Measurements from ENCODE around the gene TMEM123. TPM values are rescaled to one million over a fixed set of nuclear protein-coding genes. Genes with fewer than 3 reads are reported as not detected.

The TMEM123 gene
- total and polyA plus RNA-seq, 10 of the 15 experiments (the other 5 are each of a cell fraction or from before 2014, with no cell fraction given), result 35.1 to 667 (median 123) TPM

- Histone ChIP-seq H3K36me3 (ENCODE audit: control insufficient read depth in 2 of 2, insufficient read depth in 2 of 2, low read length in 1 of 2) (no peaks in the 10 kb centered on the region), H3K4me3 (no peak overlapping the region), H3K4me1 (ENCODE audit: control insufficient read depth, insufficient read depth, low read length) (peaks cover 22% of the 10 kb centered on the region), H3K4me2 (ENCODE audit: control insufficient read depth, insufficient read depth) (no peak overlapping the region), H4K20me1 (ENCODE audit: control insufficient read depth, insufficient read depth) (no peaks in the 10 kb centered on the region), H3K9ac (ENCODE audit: control insufficient read depth, insufficient read depth, low read length) (no peak overlapping the region), H2AFZ (ENCODE audit: control insufficient read depth, low read depth, low read length) (no peak overlapping the region), H3K27ac (ENCODE audit: control insufficient read depth, insufficient read depth) (no peak overlapping the region), H3K27me3 (replicated peaks in 1 of 2; ENCODE audit: control insufficient read depth in 2 of 2, insufficient read depth in 2 of 2, low read length in 1 of 2) (no peaks in the 10 kb centered on the region), H3K9me3 (replicated peaks; ENCODE audit: control insufficient read depth, insufficient read depth, low read length) (no peaks in the 10 kb centered on the region), H3K79me2 (ENCODE audit: control insufficient read depth, insufficient read depth, low read length) (no peaks in the 10 kb centered on the region)
- no peak for TF ChIP-seq NRF1 (conservative IDR thresholded peaks at IDR 0.05; ENCODE audit: low read depth, low read length)
- TF ChIP-seq EED (IDR thresholded peaks at IDR 0.05; ENCODE audit: low read depth), result no peak
- no peak for TF ChIP-seq FOXM1 (IDR thresholded peaks at IDR 0.05; ENCODE audit: low read depth, low read length)
- no peak for TF ChIP-seq NR2C2 (IDR thresholded peaks at IDR 0.05; ENCODE audit: borderline replicate concordance, control insufficient read depth, insufficient read length, low read depth)
- TF ChIP-seq ZSCAN29 (IDR thresholded peaks at IDR 0.05), result no peak
- TF ChIP-seq CHD4 (IDR thresholded peaks at IDR 0.05), result no peak
- TF ChIP-seq CBX5 (IDR thresholded peaks at IDR 0.05; ENCODE audit: low read depth), result no peak
- TF ChIP-seq ZZZ3 (IDR thresholded peaks at IDR 0.05; ENCODE audit: control insufficient read depth, insufficient read length, low read depth), result no peak
- FAIRE-seq, result no peak
- SMC1A ChIA-PET (ENCODE audit: uncharacterized antibody, unreplicated experiment), result interaction anchor here (0.7 to 3.8 kb wide), 33 partner anchors 9 to 182 kb away, joined by 3 to 20 read pairs (median 5); no protein-coding TSS in a partner anchor
- POLR2A ChIA-PET, result interaction anchor here (0.5 to 1.6 kb wide), 12 partner anchors 9 to 1497 kb away, joined by 3 to 9 read pairs (median 3); partner anchors contain the start of gene TMEM123
- CTCF ChIA-PET, result interaction anchor here (0.7 to 5.9 kb wide), 20 partner anchors 9 to 208 kb away, joined by 3 to 34 read pairs (median 6); no protein-coding TSS in a partner anchor
- no TSS peak for BruUV-seq (replicated peaks)
- 100% methylated on average over 1 of the region's 1 CpG for WGBS (ENCODE audit: insufficient coverage, insufficient replicate concordance, low lambda C conversion rate, missing lambda C conversion rate)
- intact Hi-C loops (cut with micrococcal nuclease; ENCODE audit: unreplicated experiment), result no loop called here
- RAD21 ChIA-PET (ENCODE audit: unreplicated experiment), result interaction anchor here (0.7 to 3.2 kb wide), 18 partner anchors 9 to 191 kb away, joined by 3 to 19 read pairs (median 5); no protein-coding TSS in a partner anchor
- ATAC-seq, result peak; percentile 13
- DNase-seq (ENCODE audit: low read depth, low spot score), result no peak
- in situ Hi-C loops (cut with MboI), result loop anchor here (25.0 kb wide), 1 partner anchor 89 kb away; no protein-coding TSS in a partner anchor
Observed at GRCh38 chr11:102476069-102476468, 23.5 kb upstream of the TMEM123 start.

All from GM12878 (cell line).